NK-92 treated with Interleukin-12 subunit alpha and Interleukin-12 subunit beta, amount 100 ng/mL, for 24 hours (cell line): Measurements from ENCODE around the gene HID1.
"Not testable (repeated sequence)": the region's sequence is repeated elsewhere in the genome, so short reads cannot be mapped to it uniquely, and the experiment has no call there.

ENCODE experiments used
- DNase-seq: peaks from one replicate; lab custom pipeline; 2025; lab: John Stamatoyannopoulos, UW

The HID1 gene

GRCh38 chr17:74970395-74970794 lies 2.2 kb downstream of the HID1 start:
- DNase-seq, result no peak

DNA sequence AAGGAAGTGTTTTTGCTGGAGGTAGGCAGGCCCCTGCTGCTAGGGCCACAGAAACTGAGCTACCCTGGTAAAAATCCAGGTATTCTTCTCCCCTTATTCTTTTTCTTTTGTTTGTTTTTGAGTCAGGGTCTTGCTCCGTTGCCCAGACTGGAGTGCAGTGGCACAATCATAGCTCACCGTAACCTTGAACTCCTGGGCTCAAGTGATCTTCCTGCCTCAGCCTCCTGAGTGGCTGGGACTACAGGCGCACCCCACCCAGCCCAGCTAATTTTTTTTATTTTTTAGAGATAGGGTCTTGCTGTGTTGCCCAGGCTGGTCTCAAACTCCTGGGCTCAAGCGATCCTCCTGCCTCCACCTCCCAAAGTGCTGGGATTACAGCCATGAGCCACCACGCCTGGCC lies 3.1 kb downstream of the HID1 start:
- DNase-seq, result not testable (repeated sequence)

DNA sequence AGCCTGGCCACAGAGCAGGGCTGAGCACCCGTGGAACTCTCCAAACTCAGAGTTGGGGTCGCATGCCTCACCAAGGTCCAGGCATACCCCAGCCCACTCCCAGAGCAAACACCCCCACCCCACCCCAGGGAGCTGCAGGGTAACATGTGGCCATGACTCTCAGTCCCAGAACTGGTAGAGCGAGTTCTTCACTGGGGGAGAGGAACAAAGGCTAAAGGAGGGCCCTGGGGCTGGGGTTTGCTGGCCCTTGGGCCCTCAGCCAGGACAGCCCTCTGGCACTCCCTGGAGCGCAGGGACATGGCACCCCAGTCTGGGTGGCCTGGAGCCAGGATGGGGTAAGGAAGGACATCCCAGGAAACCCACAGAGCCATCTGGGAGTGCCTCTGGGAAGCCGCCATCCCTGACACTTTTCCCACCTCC lies 4.2 kb downstream of the HID1 start:
- no peak for DNase-seq

- no peak for DNase-seq
These were observed 7.5 kb downstream of the HID1 start for GRCh38 chr17:74964988-74965622.

GRCh38 chr17:74964246-74964761 lies 8.3 kb downstream of the HID1 start:
- no peak for DNase-seq

- no peak for DNase-seq
These were observed 8.9 kb downstream of the HID1 start for GRCh38 chr17:74963656-74964055.

- no peak for DNase-seq
These were observed 9.8 kb downstream of the HID1 start for GRCh38 chr17:74962622-74963394.

- DNase-seq, result peak; percentile 69
These were observed 10.8 kb downstream of the HID1 start for GRCh38 chr17:74961657-74962350.

GRCh38 chr17:74960570-74961342 lies 11.8 kb downstream of the HID1 start:
- peak; percentile 58 for DNase-seq

GRCh38 chr17:74959826-74960515 lies 12.6 kb downstream of the HID1 start:
- no peak for DNase-seq

GRCh38 chr17:74957935-74958740 lies 14.4 kb downstream of the HID1 start:
- peak; percentile 35 for DNase-seq

DNA sequence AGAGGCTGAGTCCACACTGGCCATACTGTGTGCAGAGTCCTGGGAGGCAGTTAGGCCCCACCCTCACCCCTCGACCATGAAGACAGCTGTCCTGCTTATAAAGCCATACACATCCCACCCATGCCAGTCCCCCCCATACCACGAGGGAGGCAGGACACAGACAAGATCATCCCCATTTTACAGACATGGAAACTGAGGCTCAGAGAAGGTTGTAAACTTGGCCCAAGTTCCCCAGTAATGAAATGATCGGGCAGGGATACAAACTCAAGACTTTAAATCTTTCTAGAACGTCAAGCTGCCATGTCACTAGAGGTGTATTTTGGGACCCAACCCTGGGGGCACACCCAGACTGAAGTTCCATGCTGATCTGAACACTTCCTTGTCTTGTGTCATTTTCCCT lies 16.5 kb downstream of the HID1 start:
- no peak for DNase-seq

DNA sequence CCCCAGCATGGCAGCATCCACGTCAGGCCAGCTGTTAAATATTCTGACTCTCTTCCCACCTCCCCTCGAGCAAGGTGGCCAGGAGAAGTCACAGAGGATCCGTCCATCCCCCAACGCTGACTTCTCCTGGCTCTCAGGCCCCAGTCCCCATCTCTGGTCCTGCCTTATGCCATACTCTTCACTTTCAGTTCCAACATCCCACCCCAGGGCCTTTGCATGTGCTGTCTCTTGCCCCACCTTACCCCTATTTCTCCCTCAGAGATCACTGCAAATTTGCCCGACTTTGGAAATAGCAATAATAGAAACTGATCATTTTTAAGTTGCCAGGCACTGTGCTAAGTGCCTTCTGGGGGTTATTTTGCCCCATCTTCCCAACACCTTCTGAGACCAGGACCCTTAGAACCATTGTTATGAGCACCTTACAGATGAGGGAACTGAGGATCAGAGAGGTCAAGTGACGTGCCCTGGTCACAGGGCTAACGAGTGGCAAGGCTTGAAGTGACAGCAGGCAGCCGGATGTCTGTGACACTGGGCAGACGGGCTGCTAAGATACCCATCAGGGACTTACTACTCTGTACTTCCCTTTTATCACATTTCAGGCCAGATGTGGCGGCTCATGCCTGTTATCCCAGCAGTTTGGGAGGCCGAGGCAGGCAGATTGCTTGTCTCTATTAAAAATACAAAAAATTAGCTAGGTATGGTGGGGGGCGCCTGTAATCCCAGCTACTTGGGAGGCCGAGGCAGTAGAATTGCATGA lies 17.7 kb downstream of the HID1 start:
- DNase-seq, result no peak

- no peak for DNase-seq
These were observed 18.4 kb downstream of the HID1 start for GRCh38 chr17:74954115-74954514.

GRCh38 chr17:74953134-74953687 lies 19.3 kb downstream of the HID1 start:
- DNase-seq, result no peak

DNA sequence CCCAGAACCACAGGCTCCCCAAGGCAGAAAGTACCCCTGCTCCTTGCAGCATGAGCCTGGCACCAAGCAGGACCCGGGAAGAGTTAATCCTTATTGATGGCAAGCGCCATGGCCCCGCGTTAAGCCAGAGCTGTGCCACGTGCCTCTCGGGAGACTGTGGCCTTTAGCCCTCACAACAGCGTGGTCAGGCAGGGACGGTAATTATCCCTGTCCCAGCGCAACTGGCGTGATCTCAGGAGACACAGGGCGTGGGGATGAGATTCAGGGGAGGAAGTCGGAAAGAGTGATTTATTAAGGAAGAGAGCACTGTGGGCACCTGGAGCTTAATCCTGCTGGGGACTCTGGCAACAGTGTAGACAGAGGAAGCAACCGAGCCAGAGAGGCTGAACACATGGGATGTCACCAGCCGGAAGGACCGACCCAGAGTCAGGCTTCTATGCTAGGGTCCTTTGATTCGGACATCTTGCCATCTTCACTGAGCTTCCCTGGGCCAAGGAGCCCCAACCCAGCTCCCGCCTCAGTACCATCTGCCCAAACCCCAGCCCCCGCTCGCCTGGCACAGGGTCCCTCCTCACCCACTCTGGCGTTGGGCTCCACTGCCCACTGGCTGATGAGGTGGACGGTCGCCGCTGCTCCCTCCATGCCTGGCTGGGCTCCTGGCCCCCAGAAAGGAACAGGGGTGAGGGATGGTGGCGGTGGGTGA lies 20.0 kb downstream of the HID1 start:
- no peak for DNase-seq

DNA sequence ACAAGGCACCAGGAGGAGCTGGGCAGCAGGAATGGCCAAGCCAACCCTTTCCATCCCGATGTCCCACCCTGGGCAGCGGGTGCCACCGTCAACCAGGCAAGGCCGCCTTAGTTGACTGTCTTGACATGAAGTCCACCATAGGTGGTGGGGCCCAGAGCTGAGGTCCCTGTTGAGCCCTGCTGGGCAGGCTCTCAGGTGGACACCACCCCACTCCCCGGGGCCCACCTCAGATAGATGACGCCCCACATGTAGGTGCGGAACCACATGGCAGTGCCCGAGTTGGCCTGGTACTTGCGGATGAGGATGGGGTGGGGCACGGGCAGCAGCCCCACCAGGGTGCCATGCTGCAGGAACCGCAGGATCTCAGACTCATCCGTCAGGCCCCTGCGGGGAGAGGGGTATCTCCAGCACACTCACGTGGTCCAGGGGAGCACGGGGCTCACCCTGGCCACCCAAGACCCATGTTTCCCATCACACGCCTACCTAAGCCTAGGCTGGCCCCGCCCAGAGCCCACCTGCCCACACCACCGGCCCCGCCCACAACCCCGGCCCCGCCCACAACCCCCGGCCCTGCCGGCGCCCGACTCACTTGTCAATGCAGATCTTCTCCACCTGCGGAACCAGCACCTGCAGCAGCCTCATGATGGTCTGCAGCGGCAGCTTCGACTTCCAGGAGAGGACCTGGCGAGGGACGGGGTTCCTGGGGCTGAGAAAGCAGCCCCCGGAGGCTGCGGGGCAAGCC lies 20.7 kb downstream of the HID1 start:
- no peak for DNase-seq

DNA sequence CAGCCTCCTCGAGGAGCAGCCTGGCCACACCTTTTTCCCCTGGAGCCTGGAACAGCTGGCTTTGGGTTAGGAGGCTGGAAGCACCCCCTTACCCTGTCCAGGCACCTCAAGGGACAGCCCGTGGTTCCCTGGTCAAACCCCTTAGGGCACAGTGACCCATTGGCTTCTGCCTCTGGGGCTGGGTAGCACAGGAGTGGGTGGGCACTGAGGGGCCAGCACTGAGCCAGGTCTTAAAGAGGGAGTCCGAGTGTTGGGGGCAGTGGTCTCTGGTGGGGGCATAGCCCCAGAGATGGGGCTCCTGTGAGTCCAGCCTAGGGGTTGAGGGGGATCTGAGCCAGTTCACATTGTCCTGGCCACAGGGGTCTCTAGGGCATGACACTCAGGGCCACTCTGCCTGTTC lies 21.5 kb downstream of the HID1 start:
- DNase-seq, result no peak
